ENCODE results near the gene PHF2. TPM values are rescaled to one million over a fixed set of nuclear protein-coding genes. Genes with fewer than 3 reads are reported as not detected.

PHF2 gene
- total and polyA plus RNA-seq, 9 of the 15 experiments (the other 6 are each of a cell fraction or from before 2014, with no cell fraction given): 0.37 to 14.4 (median 8.1) TPM

DNA sequence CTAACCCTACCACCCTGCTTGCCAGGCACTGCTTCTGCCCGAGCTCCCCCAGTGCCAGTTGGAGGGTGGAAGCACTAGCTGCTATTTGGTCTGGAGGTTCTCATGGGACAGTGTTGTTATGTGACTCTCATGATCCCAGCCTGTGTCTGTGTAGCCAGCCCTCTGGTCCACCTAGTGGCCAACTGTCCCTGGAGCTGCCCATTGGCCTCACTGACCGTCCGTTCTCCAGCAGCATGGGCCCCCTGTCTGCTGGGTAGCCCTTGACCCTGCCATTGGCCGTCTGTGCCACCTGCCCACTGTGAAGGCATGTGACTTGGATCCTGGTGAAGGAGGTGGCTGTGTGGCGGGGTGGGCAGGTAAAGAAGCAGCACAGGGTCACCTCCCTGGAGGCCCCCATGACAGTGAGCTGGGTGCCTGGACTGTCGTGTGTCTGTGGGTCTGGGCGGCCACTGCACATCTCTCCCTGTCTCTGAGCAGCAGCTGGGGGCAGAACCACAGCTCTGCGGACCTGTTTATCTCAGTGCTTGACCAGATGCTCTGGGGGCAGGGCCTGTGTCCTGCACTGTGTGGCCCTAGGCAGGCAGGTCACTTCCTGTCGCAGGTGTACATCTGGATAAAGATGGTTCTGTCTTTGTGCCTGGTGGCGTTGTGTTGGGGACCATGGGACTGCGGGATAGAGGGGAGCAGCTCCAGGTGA is 11.4 kb downstream of the PHF2 start (continued):
- TF ChIP-seq ZNF79 (CRISPR knock-in tag; IDR thresholded peaks at IDR 0.05; ENCODE audit: low read depth) (no peak), OTX1 (CRISPR knock-in tag; IDR thresholded peaks at IDR 0.05) (no peak), JUND (IDR thresholded peaks at IDR 0.05; ENCODE audit: borderline replicate concordance, low read depth, low read length) (no peak), JUND (tag; IDR thresholded peaks at IDR 0.05; ENCODE audit: borderline replicate concordance, low read depth, low read length) (no peak)
- TF ChIP-seq, protein P1, sequence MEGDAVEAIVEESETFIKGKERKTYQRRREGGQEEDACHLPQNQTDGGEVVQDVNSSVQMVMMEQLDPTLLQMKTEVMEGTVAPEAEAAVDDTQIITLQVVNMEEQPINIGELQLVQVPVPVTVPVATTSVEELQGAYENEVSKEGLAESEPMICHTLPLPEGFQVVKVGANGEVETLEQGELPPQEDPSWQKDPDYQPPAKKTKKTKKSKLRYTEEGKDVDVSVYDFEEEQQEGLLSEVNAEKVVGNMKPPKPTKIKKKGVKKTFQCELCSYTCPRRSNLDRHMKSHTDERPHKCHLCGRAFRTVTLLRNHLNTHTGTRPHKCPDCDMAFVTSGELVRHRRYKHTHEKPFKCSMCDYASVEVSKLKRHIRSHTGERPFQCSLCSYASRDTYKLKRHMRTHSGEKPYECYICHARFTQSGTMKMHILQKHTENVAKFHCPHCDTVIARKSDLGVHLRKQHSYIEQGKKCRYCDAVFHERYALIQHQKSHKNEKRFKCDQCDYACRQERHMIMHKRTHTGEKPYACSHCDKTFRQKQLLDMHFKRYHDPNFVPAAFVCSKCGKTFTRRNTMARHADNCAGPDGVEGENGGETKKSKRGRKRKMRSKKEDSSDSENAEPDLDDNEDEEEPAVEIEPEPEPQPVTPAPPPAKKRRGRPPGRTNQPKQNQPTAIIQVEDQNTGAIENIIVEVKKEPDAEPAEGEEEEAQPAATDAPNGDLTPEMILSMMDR (IDR thresholded peaks at IDR 0.05 in 2 of 3, conservative IDR thresholded peaks at IDR 0.05 in 1 of 3; ENCODE audit: insufficient read depth in 2 of 3, low read depth in 1 of 3, low read length in 3 of 3): peak; percentile 42 to 57 (median 46); a peak in 5 of 6 replicates

DNA sequence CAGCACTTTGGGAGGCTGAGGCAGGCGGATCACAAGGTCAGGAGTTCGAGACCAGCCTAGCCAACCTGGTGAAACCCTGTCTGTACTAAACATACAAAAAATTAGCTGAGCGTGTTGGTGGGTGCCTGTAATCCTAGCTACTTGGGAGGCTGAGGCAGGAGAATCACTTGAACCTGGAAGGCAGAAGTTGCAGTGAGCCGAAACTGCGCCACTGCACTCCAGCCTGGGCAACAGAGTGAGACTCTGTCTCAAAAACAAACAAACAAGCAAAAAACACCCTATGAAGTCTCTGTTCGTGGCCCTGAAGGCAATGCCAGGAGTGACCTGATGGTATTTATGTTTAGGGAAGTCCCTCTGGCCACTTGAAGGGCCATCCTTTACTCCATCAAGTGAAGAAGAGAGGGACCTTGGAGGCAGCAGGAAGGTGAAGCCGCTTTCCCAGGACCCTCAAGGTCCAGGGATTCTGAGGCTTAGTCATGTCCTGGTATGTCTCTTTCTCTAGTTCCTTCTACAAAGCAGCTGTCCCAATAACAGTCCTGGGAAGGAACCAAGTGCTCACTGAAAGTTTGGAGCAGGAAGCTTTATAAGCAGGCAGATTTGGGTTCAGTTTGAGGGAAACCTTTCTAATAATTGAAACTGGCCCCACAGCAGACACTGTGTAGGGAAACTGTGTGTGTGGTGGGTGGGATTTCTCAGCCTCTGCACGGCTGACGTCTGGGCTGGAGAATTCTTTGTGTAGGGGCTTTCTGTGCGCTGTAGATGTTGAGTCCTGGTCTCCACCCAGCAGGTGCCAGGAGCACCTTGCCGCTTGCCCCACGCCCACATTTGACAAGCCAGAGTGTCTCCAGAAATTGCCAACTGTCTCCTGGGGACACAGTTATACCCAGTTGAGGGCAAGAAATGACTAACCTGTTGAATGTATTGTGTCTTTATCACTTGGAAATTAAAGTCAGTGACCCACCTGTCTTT is 12.5 kb downstream of the PHF2 start:
- H3K27ac ChIP-seq (ENCODE audit: extremely low read depth, low read depth, low read length): no peak overlapping the region; the same call in 2 of the 3 replicates
- ATAC-seq: no peak
- intact Hi-C loops (cut with micrococcal nuclease): no loop called here
- H3K4me2 ChIP-seq (ENCODE audit: insufficient read depth, low read length): no peak overlapping the region
- BruUV-seq (replicated peaks): no TSS peak
- H3K79me2 ChIP-seq (ENCODE audit: control insufficient read depth, insufficient read depth, low read length): peaks cover 34% of the 10 kb centered on the region
- ChIA-PET CTCF (ENCODE audit: low intra/inter-chr PET ratio) (no interaction called here), POLR2A (no interaction called here)
- 85% methylated on average over 11 of the region's 12 CpGs for WGBS (ENCODE audit: insufficient coverage, low coverage, missing lambda C conversion rate)
- H4K20me1 ChIP-seq (replicated peaks; ENCODE audit: control insufficient read depth, insufficient read depth, low read length): peaks cover 11% of the 10 kb centered on the region; the same call in 1 of the 2 replicates
- peaks cover 11 to 19% of the 10 kb centered on the region in 2 experiments for H3K4me1 ChIP-seq (replicated peaks in 1 of 2; ENCODE audit: control insufficient read depth in 2 of 2, insufficient read depth in 2 of 2, low read length in 2 of 2)
- no peaks in the 10 kb centered on the region for H3K36me3 ChIP-seq (ENCODE audit: control insufficient read depth, insufficient read depth, low read length)
- H3K9me1 ChIP-seq (ENCODE audit: control insufficient read depth, insufficient read depth, low read length): no peaks in the 10 kb centered on the region
- H3K9ac ChIP-seq (ENCODE audit: insufficient read depth in 1 of 2, low read depth in 2 of 2, low read length in 2 of 2): no peak overlapping the region
- no peak for FAIRE-seq
- no peaks in the 10 kb centered on the region for H3K9me3 ChIP-seq (replicated peaks; ENCODE audit: control insufficient read depth, insufficient read depth, low read depth, low read length)
- no peak overlapping the region for H3K4me3 ChIP-seq
- no peaks in the 10 kb centered on the region for H3K27me3 ChIP-seq (ENCODE audit: control insufficient read depth in 2 of 2, insufficient read depth in 2 of 2, low read length in 2 of 2)
- in situ Hi-C loops (cut with MboI): no loop called here
- DNase-seq (ENCODE audit: extremely low read depth in 1 of 4, low spot score in 3 of 4): no peak
- H2AFZ ChIP-seq (ENCODE audit: low read depth, low read length): no peak overlapping the region
- no peak for TF ChIP-seq NR2C2 (CRISPR knock-in tag; IDR thresholded peaks at IDR 0.05)
- TF ChIP-seq NR2C2 (tag; IDR thresholded peaks at IDR 0.05): no peak
- no peak for TF ChIP-seq BCOR (IDR thresholded peaks at IDR 0.05)
- TF ChIP-seq, protein P2, sequence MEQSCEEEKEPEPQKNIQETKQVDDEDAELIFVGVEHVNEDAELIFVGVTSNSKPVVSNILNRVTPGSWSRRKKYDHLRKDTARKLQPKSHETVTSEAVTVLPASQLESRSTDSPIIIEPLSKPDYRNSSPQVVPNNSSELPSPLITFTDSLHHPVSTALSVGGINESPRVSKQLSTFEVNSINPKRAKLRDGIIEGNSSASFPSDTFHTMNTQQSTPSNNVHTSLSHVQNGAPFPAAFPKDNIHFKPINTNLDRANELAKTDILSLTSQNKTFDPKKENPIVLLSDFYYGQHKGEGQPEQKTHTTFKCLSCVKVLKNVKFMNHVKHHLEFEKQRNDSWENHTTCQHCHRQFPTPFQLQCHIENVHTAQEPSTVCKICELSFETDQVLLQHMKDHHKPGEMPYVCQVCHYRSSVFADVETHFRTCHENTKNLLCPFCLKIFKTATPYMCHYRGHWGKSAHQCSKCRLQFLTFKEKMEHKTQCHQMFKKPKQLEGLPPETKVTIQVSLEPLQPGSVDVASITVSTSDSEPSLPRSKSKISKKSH (CRISPR knock-in tag; IDR thresholded peaks at IDR 0.05): no peak
- no peak for TF ChIP-seq ZNF445 (CRISPR knock-in tag; IDR thresholded peaks at IDR 0.05; ENCODE audit: low read depth)
- TF ChIP-seq, protein P3, sequence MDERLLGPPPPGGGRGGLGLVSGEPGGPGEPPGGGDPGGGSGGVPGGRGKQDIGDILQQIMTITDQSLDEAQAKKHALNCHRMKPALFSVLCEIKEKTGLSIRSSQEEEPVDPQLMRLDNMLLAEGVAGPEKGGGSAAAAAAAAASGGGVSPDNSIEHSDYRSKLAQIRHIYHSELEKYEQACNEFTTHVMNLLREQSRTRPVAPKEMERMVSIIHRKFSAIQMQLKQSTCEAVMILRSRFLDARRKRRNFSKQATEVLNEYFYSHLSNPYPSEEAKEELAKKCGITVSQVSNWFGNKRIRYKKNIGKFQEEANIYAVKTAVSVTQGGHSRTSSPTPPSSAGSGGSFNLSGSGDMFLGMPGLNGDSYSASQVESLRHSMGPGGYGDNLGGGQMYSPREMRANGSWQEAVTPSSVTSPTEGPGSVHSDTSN (CRISPR knock-in tag; IDR thresholded peaks at IDR 0.05; ENCODE audit: low read depth): no peak
- TF ChIP-seq, protein P3 (tag; conservative IDR thresholded peaks at IDR 0.05; ENCODE audit: low read depth): no peak
